ENCODE data around the gene SLC9C1.

The SLC9C1 gene

DNA sequence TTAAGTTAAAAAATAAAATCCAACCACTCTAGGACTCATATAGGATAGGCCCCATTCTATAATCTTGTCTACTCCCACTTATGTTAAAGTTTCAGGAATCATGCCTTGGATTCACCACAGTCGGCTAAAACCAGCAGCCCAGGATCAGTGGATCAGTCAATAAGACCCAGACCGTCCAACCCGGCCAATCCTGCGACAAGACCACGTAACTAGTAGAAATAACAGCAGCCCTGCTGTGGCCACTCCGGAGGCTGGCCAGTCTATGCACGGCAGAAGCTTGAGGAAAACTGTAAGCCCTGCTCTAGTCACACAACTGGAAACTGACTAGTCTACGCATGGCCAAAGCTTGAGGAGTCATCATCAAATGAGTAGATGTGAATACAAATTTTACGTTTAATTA, 12.8 kb upstream of the SLC9C1 start:
- DNase-seq (ENCODE audit: low read depth), result no peak

DNA sequence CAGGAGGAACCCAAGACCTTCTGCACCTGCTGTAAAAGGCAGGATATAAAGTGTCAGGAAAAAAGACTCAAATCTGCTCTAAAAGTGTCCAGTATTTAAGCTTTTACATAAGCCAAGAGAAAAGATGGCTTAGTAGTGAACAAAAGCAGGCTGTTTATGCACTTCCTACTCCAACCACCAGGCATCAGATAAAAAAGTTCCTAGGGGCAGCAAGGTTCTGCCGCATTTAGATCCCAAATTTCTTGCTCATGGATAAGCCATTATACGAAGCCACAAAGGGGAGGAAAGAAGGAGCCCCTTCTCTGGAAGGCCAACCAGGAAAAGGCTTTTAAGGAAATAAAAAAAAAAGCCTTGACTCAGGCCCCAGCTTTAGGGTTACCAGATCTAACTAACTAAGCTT, 10.6 kb upstream of the SLC9C1 start:
- no peak for DNase-seq (ENCODE audit: low read depth)

DNA sequence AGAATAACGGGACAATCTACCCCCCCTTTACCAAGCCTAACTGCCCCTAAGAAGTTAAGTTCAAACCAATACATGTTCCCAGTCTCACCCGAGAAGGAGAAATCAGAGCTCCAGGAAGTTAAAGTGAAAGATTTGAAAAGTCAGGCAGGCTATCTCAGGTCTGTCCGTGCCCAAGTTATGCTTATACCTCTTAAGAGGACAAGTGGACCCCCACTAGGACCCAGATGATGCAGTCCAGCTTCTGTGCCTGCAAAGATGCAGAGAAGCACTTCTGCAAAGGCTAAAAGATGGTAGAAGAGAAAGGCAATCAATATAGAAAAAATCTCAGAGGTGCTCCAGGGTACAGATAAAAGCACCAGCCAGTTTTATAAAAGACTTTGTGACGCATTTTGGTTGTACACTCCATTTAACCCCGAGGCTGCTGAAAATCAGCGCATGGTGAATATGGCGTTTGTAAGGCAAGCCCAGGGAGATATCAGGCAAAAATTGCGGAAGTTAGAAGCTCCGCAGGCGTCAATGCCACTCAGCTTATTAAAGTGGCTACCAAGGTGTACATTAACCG, 9.8 kb upstream of the SLC9C1 start:
- no peak for DNase-seq (ENCODE audit: low read depth)

DNA sequence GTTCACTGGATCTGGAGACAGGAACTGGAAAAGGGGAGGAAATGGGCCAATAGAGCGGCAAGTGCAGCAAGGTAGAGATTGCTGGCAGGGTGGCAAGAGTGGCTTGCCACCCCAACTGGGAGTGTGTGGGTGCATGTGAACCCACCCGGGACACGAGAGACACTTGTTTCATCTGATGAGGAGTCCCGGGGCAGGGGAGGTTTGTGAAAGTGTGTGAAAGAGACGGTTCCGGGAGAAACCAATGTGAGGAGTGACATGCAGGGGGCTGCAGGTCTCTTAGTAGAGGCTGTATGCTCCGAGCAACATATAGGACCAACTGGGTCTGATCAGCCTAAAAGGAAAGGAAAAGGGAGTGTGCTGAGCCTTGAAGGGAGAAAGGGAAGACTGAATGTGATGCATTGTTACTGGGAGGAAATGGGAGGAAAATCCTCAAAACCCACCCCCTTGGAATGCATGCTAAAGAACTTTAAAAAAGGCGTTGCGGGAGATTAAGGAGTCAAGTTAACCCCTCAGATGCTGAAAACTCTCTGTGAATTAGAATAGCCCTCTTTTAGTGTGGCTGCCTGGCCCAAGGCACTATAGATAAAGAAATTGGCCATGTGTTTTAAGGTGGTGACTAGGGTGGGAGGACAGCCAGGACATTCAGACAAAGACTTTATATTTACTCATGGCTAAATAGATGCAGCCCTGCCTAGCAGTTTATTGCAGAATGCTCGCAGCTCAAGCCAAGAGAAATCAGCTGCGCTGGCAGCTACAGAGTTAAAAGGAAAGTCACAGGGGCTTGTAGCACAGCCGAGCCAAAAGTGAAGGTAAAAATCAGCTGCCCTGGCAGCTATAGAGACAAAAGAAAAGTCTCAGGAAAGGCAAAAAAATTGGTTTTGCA, 9.1 kb upstream of the SLC9C1 start:
- DNase-seq (ENCODE audit: low read depth), result no peak

DNA sequence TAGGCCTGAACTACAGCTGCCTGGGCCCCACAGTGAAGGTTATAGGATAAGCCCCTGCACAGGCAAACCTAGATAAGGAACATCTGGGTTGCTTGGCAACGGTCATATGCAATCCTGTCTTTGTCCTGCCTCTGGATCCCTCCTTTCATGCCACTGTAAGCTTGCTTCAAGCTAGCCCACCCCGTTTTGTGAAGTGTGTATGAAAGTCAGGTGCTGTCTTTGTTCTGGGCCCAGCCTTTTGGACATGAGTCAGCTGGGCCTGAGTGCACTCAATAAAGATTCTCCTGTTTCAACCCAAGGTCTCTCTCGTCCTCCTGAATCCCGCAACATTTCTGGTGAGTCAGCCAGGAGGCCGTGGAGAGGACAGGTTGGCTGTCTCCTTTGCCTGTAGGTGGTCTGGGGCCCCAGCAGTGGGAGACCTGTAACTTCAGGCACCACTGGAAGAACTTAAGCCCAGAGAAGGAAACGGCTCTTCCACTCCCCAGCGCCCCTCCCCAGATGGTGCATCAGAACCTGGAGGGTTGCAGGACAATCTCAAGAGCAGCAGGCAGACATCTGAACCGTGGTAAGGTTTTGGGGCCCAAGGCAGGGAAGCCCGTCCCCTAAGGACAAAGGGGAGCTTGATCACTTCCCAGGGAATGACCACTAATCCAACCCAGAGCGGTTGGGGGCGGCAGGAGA, 8.3 kb upstream of the SLC9C1 start:
- DNase-seq (ENCODE audit: low read depth), result no peak

DNA sequence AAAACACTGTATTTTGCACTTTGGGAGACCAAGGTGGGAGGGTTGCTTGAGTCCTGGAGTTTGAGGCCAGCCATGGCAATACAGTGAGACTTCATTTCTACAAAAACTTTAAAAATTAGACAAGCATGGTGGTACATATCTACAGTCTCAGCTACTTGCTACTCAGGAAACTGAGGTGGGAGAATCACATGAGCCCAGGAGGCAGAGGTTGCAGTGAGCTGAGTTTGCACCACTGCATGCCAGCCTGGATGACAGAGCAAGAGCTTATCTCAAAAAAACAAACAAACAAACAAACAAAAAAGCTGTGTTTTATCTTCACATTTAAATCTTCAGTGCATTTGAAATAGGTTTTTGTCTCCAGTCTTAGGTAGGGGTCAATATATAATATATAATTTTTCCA, 4.8 kb upstream of the SLC9C1 start:
- no peak for DNase-seq (ENCODE audit: low read depth)

DNA sequence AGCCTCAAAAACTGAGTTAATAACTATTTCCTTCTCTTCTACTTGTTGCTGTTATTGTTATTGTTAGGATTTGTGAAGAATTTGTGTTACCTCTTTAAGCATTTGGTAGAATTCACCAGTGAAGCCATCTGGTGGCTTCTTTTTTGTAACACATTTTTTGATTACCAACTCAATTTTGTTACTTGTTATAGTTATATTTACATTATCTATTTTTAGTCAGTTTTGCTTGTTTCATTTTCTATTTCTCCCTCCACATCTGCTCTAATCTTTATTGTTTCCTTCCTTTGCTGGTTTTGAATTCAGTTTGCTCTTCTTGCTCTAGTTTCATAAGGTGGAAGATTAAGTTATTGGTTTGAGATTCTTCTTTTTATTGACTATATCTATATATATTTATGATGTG, 3.7 kb upstream of the SLC9C1 start:
- no peak for DNase-seq (ENCODE audit: low read depth)

DNA sequence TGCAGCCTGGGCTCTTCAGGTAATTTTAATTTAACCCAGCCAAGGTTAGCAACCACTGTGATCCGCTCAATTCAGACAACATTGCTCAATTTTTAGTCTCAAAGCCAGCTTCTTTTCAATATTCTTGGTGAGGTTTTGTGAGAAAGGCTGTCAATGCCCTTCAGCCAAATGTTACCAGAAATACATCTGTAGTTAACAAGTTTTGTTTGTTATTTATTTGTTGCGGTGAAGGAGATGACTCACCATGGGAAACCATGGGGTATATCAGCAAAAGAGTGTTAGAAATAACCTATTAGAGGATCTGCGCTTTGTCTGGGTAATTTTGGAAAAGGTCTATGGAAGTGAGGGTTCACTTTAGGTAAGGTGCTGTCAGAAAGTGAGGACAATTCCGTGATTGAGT, 5.0 kb downstream of the SLC9C1 start:
- DNase-seq (ENCODE audit: low read depth), result no peak

DNA sequence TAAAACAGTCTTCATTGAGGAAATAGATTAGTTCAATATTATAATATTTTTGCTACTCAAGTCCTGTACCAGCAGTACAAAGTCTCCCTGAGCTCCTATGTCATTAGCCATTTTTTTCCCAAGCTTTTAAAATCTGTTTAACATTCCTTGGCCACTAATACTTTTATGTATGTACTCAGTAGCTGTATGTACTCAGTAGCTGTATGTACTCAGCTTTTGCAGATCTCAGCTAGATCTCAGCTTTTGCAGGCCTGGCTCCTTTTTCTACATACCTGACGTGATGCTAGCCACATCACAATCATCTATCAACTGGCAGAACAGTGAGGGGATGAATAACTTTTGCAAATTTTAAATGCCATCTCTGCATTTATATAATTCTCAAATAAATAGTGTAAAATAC, 13.8 kb downstream of the SLC9C1 start:
- no peak for DNase-seq (ENCODE audit: low read depth)

DNA sequence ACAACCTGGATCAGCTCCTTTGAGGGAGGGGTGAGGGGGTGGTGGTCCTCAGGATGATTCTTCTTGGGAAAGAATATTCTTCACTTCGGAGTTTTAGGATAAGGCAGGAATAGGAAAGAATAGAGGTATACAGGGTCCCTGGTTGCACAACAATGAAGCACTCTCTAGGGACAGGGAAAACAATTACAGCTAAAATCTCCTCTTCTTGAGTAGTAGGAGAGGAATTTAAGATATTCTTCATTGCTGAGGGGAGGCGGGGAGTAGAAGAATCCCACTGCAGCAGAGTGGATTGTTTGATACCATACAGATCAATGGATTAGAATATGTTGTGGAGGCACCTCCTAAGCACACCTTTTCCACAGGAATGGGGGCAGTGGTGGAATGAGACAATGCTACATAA, 20.5 kb downstream of the SLC9C1 start:
- DNase-seq (ENCODE audit: low read depth), result no peak

DNA sequence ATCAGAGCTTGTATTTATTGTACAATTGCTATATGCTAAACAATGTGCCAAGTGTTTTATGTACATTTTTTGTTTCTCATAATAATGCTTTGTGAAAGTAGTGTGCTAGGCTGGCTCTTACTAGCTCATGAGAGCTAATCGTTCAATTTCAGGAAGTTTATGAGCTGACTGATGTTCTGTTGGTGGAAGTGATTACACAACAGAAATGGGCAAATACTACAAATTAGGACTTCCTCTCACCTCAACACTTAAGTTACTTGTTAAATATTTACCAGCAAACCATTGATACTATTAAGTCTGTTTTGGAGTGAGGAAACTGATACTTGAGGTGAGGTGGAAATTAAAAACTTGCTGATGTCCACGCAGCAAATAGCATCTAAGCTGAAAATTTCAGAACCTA, 32.3 kb downstream of the SLC9C1 start:
- DNase-seq (ENCODE audit: low read depth), result no peak

DNA sequence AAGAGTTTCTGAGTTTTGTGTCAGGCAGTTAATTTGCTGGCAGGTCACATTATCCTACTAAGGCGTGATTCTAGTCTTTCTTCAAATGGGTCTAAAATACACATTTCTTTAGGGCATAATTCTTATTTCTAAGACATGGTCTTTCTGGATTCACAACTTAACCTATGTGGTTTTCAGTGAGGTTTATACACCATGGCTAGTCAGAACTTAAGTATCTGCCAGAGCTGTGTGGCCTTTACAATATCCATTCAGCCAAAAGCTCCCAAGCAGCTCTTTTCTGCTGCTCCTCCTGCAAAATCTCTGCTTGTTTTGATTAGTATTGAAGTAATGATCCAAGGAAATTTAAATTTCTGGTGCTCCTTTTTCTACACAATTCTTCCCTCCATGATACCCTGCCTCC, 33.5 kb downstream of the SLC9C1 start:
- no peak for DNase-seq (ENCODE audit: low read depth)

DNA sequence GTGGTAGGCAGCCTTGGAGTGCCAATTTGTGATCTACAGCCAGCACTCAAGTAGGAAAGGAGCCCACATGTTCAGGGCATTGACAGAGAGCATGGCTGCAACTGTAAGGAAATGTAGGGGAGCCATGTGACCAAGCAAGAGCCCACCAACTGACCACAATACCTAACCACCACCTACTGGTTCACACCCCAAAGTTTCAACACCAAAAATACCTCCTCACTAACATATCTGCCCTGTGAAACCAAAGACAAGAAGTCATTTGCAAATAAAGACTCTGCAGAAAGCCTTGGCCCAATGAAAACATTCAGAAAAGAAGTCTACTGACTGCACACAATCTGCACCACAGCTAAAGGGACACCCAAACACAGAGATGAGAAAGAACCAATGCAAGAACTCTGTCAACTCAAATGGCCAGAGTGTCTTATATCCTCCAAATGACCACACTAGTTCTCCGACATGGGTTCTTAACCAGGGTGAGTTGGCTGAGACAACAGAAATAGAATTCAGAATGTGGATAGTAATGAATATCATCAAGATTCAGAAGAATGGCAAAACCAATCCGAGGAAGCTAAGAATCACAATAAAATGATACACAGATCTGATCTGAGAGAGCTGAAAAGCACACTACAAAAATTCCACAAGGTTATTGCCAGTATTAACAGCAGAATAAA, 40.6 kb downstream of the SLC9C1 start:
- no peak for DNase-seq (ENCODE audit: low read depth)

DNA sequence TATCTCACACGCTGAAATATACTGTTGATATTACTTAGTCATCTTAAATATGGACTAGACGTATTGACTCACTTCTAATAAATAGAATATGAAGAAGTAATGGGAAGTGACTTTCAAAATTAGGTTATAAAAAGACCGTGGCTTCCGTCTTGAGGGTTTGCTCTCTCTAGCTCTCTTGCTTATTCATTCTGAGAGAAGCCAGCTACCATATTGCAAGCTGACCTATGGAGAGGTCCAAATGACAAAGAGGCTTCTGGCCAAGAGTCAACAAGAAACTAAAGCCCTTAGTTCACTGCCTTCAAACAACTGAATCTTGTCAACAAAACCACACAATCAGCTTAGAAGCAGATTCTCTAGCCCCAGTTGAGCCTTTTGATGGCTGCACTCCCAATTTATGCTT, 46.1 kb downstream of the SLC9C1 start:
- no peak for DNase-seq (ENCODE audit: low read depth)

DNA sequence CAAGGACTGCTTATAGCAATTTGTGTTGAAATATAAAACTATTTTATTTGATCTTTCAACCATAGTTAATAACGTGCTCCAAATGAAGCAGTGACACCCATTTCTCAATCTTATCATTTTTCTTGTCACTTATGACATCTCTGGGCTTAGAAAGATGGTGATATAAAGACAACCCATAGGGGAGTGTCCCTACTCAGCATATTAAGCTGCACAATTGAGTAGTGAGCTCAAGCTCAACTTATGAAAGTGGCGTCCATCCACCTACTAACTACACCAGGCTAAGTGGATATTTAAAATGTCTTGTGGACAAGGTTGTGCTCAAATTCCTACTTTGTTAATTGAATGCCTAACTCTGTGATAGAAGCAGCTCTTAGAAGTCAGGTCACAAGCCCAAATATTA, 46.7 kb downstream of the SLC9C1 start:
- DNase-seq (ENCODE audit: low read depth), result no peak

DNA sequence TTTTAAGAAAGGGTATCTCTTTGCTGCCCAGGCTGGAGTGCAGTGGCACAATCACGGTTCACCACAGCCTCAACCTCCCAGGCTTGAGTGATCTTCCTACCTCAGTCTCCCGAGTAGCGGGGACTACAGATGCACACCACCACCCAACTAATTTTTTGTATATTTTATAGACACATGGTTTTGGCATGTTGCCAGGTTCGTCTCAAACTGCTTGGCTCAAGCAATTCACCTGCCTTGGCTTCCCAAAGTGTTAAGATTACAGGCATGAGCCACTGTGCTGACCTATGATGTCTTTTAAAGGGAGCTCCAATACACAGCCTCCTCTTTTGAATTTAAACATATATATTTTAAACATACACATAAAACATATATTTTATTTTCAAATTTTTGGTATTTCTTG, 60.9 kb downstream of the SLC9C1 start:
- no peak for DNase-seq (ENCODE audit: low read depth)

DNA sequence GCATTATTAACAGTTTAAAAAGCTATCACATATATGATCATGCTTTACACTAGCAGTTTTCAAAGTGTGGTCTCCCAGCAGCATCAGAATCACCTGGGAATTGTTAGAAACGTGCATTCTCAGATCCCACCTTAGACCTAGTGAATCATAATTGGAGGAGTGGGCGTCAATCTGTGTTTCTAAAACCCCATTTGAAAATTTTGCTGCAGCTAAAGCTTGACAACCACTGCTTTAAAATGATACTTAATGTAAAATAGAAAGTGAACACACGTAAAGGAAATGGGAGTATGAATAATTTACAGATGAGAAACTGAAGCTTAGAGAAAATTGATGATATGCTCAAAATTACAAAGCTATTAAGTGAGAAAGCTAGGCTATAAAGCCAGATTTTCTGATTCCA, 62.3 kb downstream of the SLC9C1 start:
- no peak for DNase-seq (ENCODE audit: low read depth)

DNA sequence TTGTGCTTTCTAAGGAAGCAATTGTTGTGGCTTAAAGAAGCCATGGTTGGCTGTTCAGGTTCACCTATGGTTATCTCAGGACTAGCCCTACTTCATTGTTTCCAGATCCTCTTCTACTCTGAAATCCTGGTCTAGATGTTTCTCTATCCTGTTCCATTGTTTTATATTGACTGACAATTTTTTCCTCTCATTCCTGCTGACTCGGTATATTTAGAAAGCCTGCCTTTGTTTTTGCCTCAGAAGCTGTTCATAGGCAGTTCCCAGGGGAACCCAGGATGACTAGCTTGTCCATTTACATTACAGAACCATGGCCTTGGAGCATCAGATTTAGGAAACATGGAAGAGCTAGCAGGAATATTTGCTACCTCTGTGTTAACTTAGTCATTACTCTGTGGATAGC, 64.0 kb downstream of the SLC9C1 start:
- no peak for DNase-seq (ENCODE audit: low read depth)

DNA sequence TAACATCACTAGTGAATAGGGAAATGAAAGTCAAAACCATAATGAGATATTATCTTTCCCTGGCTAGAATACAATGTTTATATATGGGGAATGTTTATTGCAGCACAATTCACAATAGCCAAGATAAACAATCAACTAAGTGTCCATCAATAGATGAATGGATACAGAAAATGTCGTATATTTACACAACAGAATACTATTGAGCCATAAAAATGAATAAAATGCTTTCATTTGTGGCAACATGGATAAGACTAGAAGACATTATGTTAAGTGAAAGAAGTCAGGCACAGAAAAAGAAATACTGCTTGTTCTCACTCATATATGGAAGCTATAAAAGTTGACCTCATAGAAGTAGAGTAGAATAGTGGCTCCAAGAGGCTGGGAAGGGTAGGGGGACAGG, 65.2 kb downstream of the SLC9C1 start:
- no peak for DNase-seq (ENCODE audit: low read depth)

DNA sequence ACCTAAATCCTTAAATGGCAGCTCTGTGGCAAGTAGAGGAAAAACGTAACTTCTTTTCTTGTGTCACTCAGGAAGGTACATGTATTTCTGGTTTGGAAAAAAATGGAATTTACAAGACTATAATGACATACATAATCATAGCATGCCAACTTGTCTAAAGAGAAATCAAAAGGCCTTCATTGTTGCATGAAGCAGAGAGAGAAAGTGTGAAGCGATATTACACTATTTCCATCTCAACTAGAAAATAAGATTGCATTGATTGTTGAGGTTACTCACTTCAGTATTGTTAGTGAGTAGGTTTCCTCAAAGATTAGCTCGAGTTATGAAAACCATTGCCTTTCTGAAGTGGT, 93.7 kb downstream of the SLC9C1 start:
- DNase-seq (ENCODE audit: low read depth), result no peak

DNA sequence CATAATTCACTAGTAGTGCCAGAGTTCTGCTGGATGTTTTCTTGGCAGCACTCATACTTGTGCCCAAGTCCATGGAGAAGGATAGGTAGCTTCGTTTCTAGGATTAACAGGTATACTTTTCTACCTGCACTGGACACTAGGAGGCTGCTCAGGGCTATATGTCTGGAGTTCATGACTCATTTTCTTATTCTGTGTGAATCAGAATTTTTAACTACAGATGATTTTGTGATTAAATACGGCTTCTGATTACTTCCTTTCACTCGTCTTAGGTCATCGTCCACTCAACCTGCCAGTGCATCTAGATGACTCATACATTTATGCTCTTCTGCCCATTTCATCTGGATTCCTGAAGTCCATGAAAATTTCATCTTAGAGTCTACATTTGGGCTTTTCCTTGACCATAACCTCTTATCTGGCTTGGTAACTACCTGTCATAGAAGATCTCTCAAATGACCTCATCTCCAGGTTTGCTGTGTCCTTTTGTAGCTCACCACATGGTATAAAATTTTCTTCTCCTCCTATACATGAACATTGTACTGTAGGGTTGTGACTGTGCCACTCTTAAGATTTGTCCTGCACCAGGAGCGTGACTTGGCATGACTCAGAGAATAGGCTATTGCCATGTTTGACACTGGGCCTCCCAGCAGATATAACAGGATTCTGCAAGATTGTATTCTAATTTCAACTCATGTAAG, 94.2 kb downstream of the SLC9C1 start:
- no peak for DNase-seq (ENCODE audit: low read depth)

DNA sequence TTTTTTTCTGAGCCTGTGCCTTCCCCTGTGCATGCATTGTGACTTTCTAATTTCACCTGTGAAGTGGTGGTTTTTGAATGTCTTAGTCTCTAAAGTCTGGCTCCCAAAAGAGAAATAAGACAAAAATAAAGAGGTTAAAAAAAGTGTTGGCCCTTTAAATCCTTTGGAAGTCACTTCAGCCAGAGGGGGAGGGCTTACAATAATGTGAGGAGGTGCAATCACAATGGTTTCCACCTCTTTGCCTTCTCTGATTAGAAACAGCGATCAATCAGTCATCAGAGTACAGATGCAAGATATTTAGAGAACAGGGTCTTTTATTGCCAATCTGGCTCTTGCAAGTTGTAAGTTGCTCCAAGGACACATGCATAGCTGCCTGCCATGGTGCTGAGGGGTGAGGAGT, 96.9 kb downstream of the SLC9C1 start:
- no peak for DNase-seq (ENCODE audit: low read depth)

Measured in T follicular helper cell (primary cell).